Left renal cortex interstitium (tissue), 4 donors: Measurements from ENCODE around the gene E2F6. TPM values are rescaled to one million over a fixed set of nuclear protein-coding genes. Genes with fewer than 3 reads are reported as not detected.
A peak's percentile ranks its signal among the peaks of the same experiment; 100 is the strongest.

Experiments used
- DNase-seq, 4 donors: peaks; one replicate each; pipeline ENCODE4 v3.0.0-alpha.2; 2013; ENCODE audit warnings: low read depth in 4 of 4, low spot score in 2 of 4, missing footprints in 1 of 4
- polyA plus RNA-seq, 4 donors: library from polyadenylated mRNA; unstranded; fragments of 120-200 nt; gene quantifications; one replicate each; pipeline ENCODE4 v1.2.1, GENCODE V29; 2013; ENCODE audit not compliant: insufficient read length in 4 of 4

E2F6 gene
- polyA plus RNA-seq, 4 donors, result 19.2 to 22.7 (median 21.6) TPM

- DNase-seq, result no peak
Measured at GRCh38 chr2:11494310-11494709, 28.3 kb upstream of the E2F6 start.

- no peak for DNase-seq
Measured at GRCh38 chr2:11493282-11493681, 27.3 kb upstream of the E2F6 start.

- no peak for DNase-seq
Measured at GRCh38 chr2:11492720-11493119, 26.8 kb upstream of the E2F6 start.

GRCh38 chr2:11492244-11492643, 26.3 kb upstream of the E2F6 start:
- no peak for DNase-seq

GRCh38 chr2:11491348-11491933, 25.5 kb upstream of the E2F6 start:
- DNase-seq, result no peak

- DNase-seq, result no peak
Measured at GRCh38 chr2:11490194-11490593, 24.2 kb upstream of the E2F6 start.

- DNase-seq, result no peak
Measured at GRCh38 chr2:11488809-11489208, 22.8 kb upstream of the E2F6 start.

GRCh38 chr2:11483806-11484617, 18.1 kb upstream of the E2F6 start:
- DNase-seq, result no peak

GRCh38 chr2:11482473-11483035, 16.6 kb upstream of the E2F6 start:
- peak in 1 of 4 donors; percentile 59 for DNase-seq

- no peak for DNase-seq
Measured at GRCh38 chr2:11481789-11482472, 16.0 kb upstream of the E2F6 start.

GRCh38 chr2:11481426-11481788, 15.4 kb upstream of the E2F6 start:
- no peak for DNase-seq

- DNase-seq, result no peak
Measured at GRCh38 chr2:11480859-11481258, 14.9 kb upstream of the E2F6 start.

GRCh38 chr2:11480406-11480805, 14.4 kb upstream of the E2F6 start:
- no peak for DNase-seq

GRCh38 chr2:11478899-11479605, 13.1 kb upstream of the E2F6 start:
- no peak for DNase-seq

- DNase-seq, result peak in 2 of 4 donors; percentile 66 to 86
Measured at GRCh38 chr2:11477994-11478393, 12.0 kb upstream of the E2F6 start.

GRCh38 chr2:11473659-11474433, 7.9 kb upstream of the E2F6 start:
- DNase-seq, result no peak

GRCh38 chr2:11467749-11468148, 1.8 kb upstream of the E2F6 start:
- no peak for DNase-seq

- DNase-seq, result no peak
Measured at GRCh38 chr2:11467129-11467649, 1.2 kb upstream of the E2F6 start.

GRCh38 chr2:11466307-11467128, 557 bp upstream of the E2F6 start:
- DNase-seq, result no peak
